Body of pancreas (tissue), 4 donors: ENCODE measurements around the gene SPATA22. TPM values are rescaled to one million over a fixed set of nuclear protein-coding genes. Genes with fewer than 3 reads are reported as not detected.
A peak's percentile ranks its signal among the peaks of the same experiment; 100 is the strongest.

ENCODE experiments used
- ATAC-seq: fragments of 150-250 bp; one replicate; pipeline ENCODE4 v1.9.1; 2016
- DNase-seq, 4 donors: peaks; one replicate each; pipeline ENCODE4 v3.0.0-alpha.2; 2019
- H3K27ac ChIP-seq, 4 donors: fragments of 200-600 bp; sonication (generic); 1 replicate in 3 of 4; 2 replicates in 1 of 4; pipeline versions ENCODE4 v1.5.1 to v1.6.1; 2016 to 2019; ENCODE audit warnings: mild to moderate bottlenecking in 1 of 4, mixed read lengths in 1 of 4, moderate library complexity in 1 of 4
- H3K27me3 ChIP-seq, 2 donors: fragments of 200-600 bp; sonication (generic); one replicate each; pipeline ENCODE4 v1.6.0; 2016; ENCODE audit warnings: mild to moderate bottlenecking in 1 of 2
- H3K36me3 ChIP-seq, 2 donors: fragments of 200-600 bp; sonication (generic); replicated peaks in 1 of 2; 2 replicates each; pipeline ENCODE4 v1.5.1; 2016; ENCODE audit warnings: low read depth in 2 of 2; ENCODE audit not compliant: insufficient read depth in 1 of 2
- H3K4me1 ChIP-seq: fragments of 200-600 bp; sonication (generic); one replicate; pipeline ENCODE4 v1.6.0; 2016
- H3K4me3 ChIP-seq, 2 donors: fragments of 200-600 bp; sonication (generic); 1 replicate in 1 of 2; 2 replicates in 1 of 2; pipeline ENCODE4 v1.5.1; 2016 to 2019
- H3K9me3 ChIP-seq, 3 donors: fragments of 200-600 bp; sonication (generic); 1 replicate in 2 of 3; 2 replicates in 1 of 3; pipeline ENCODE4 v1.5.1; 2016
- POLR2A ChIP-seq, 3 donors: fragments of 450-650 bp; IDR thresholded peaks; one replicate each; pipeline ENCODE4 v1.6.1; 2016; ENCODE audit warnings: antibody characterized with exemption in 3 of 3, mild to moderate bottlenecking in 2 of 3
- WGBS, 2 donors: methylation state at CpG; one replicate each; pipeline ENCODE4 v1.1.5; 2017; 5-methylcytosine and 5-hydroxymethylcytosine counted together
- intact Hi-C: fragments of 100-400 bp; cut with DNase I; formaldehyde crosslinking; loops from one replicate; pipeline ENCODE4 v1.15.1; 2023
- total RNA-seq, 2 donors: library from RNA; depleted of rRNA; stranded (reverse); fragments of >200 nt; gene quantifications; one replicate each; pipeline ENCODE4 v1.1.0, GENCODE V29; 2016
- TF ChIP-seq, protein P1 (sequence below), 7 experiments: fragments of 450-650 bp in 4 of 7; fragments of 200-600 bp in 3 of 7; sonication (generic) in 3 of 7; IDR thresholded peaks; one replicate each; pipeline ENCODE4 v1.5.1; 2016 to 2019; ENCODE audit warnings: antibody characterized with exemption in 7 of 7

The SPATA22 gene
- total RNA-seq, 2 donors from 2014 or later, result not detected

DNA sequence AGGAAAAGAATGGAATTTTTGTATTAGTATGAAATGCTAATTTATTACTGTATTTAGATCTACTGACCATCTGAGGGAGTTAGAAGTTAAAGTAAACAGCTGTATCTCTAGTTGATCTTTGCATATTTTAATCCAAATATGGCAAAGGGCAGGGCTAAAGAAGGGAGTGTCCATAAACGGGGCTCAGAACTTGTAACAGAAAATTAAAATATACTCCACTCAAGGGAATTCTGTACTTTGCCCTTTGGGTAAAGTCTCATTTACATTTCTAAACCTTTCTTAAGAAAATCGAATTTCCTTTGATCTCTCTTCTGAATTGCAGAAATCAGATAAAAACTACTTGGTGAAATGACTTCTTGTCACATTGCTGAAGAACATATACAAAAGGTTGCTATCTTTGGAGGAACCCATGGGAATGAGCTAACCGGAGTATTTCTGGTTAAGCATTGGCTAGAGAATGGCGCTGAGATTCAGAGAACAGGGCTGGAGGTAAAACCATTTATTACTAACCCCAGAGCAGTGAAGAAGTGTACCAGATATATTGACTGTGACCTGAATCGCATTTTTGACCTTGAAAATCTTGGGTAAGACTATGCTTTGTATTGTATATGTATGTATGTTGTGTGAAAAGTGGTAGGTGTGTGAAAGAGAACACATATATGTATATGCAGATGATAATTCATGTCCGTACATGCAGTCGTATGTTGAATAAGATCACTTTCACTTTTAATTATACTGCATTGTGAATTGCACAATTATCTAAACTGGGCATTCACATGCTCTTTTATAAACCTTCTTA, 4.4 kb upstream of the SPATA22 start, which contains the start of gene ASPA:
ASPA (plus strand) TSS at position 186 of the 799 bp plus-strand sequence; CDS start at position 349, 163 bp downstream.
- TF ChIP-seq, protein P1, sequence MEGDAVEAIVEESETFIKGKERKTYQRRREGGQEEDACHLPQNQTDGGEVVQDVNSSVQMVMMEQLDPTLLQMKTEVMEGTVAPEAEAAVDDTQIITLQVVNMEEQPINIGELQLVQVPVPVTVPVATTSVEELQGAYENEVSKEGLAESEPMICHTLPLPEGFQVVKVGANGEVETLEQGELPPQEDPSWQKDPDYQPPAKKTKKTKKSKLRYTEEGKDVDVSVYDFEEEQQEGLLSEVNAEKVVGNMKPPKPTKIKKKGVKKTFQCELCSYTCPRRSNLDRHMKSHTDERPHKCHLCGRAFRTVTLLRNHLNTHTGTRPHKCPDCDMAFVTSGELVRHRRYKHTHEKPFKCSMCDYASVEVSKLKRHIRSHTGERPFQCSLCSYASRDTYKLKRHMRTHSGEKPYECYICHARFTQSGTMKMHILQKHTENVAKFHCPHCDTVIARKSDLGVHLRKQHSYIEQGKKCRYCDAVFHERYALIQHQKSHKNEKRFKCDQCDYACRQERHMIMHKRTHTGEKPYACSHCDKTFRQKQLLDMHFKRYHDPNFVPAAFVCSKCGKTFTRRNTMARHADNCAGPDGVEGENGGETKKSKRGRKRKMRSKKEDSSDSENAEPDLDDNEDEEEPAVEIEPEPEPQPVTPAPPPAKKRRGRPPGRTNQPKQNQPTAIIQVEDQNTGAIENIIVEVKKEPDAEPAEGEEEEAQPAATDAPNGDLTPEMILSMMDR (IDR thresholded peaks at IDR 0.05), result no peak
- WGBS, 2 donors, result 19 to 24% methylated on average over 7 of the region's 7 CpGs
- Histone ChIP-seq H3K9me3 (no peaks in the 10 kb centered on the region), H3K4me1 (peaks cover 16% of the 10 kb centered on the region), H3K27me3 (no peaks in the 10 kb centered on the region), H3K36me3 (no peaks in the 10 kb centered on the region), H3K27ac (peak within 1 kb of the TSS in 3 of 4 donors; percentile 34 to 41 (median 35)), H3K4me3 (peak within 1 kb of the TSS in 1 of 2 donors; percentile 21)
- DNase-seq, result no peak
- intact Hi-C loops, result no loop called here
- ATAC-seq, result peak; percentile 51

DNA sequence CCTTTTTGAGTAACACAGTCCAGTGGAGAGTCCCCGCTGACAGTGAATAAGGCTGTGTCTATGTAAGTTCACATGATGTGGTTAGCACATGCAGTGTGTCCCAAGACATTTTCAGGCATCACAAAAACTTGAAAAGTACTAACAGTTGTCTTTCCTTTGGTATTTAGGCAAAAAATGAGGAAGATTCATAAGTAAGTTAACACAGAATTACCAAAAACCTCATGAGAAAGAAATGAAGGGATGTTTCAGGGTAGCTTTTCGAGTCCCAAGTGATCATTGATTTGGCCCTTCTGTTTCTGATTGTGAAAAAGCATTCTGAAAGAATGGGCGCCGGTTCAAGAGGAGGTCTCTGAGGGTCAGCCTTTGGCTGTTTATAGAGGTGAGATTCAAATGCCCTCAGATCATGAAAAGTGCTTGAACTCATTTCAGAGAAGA, 3.6 kb upstream of the SPATA22 start:
- intact Hi-C loops, result no loop called here
- Histone ChIP-seq H3K9me3 (no peaks in the 10 kb centered on the region), H3K4me3 (no peak overlapping the region), H3K27me3 (no peaks in the 10 kb centered on the region), H3K36me3 (no peaks in the 10 kb centered on the region), H3K27ac (peak overlapping the region in 2 of 4 donors; percentile 3 to 35), H3K4me1 (peaks cover 16% of the 10 kb centered on the region)
- 82 to 88% methylated on average over 4 of the region's 4 CpGs for WGBS, 2 donors
- no peak for DNase-seq
- ATAC-seq, result no peak
- no peak for TF ChIP-seq POLR2A (IDR thresholded peaks at IDR 0.05)
- TF ChIP-seq, protein P1 (IDR thresholded peaks at IDR 0.05), result no peak

DNA sequence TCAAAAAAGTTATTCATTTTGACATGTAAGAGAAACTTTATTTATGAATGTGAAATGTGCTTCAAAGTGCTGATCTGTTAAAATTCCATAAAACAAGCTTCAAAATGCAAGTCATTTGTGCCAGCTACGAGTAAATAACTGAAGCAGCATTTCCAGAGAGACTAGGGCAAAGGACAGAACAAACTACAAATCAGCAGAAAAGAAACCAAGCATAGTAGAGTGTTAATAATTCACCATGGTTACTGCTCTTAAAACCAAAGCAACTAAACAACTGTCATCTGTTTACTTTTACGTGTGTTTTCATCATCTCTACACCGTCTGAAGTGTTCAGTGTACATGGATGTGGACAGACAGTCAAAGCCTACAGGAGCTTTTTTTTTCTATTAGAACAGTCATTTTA, 2.6 kb upstream of the SPATA22 start:
- no peaks in the 10 kb centered on the region for H3K36me3 ChIP-seq
- H3K27me3 ChIP-seq, result no peaks in the 10 kb centered on the region
- H3K27ac ChIP-seq, result peak overlapping the region in 3 of 4 donors; percentile 3 to 36 (median 27)
- H3K4me1 ChIP-seq, result peaks cover 16% of the 10 kb centered on the region
- DNase-seq (no peak), ATAC-seq (peak; percentile 80)
- no peak overlapping the region for H3K4me3 ChIP-seq
- H3K9me3 ChIP-seq, result no peaks in the 10 kb centered on the region
- 3 to 7% methylated on average over 3 of the region's 3 CpGs for WGBS, 2 donors
- TF ChIP-seq, protein P1 (IDR thresholded peaks at IDR 0.05), result no peak
- TF ChIP-seq POLR2A (IDR thresholded peaks at IDR 0.05), result no peak
- intact Hi-C loops, result no loop called here

DNA sequence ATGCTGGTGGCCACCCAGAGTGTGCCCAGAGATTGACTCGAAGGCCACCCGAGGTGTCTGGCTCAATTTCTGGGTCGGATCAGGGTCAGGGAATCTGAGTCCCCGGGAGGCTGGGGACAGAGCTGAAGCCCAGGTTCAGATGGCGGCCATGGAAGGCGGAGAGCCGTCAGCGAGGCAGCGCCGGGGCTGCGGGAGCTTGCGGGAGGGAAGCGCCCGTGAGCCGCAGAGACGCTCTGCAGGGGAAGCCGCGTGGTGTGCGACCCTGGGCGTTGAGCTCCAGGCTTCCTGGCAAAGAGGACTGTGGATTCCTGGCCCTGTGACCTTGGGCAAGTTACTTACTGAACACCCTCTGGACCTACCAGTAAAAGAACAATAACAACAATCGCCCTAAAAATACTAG, 518 bp upstream of the SPATA22 start:
- Histone ChIP-seq H3K9me3 (no peaks in the 10 kb centered on the region), H3K36me3 (no peaks in the 10 kb centered on the region), H3K4me3 (no peak overlapping the region), H3K4me1 (peaks cover 16% of the 10 kb centered on the region), H3K27ac (no peak overlapping the region), H3K27me3 (no peaks in the 10 kb centered on the region)
- DNase-seq (no peak), ATAC-seq (no peak)
- intact Hi-C loops, result no loop called here
- 90 to 95% methylated on average over 21 of the region's 21 CpGs for WGBS, 2 donors
- TF ChIP-seq, protein P1 (IDR thresholded peaks at IDR 0.05), result no peak
- TF ChIP-seq POLR2A (IDR thresholded peaks at IDR 0.05), result no peak
